PC-3 (cell line): ENCODE data around the gene IGLL1. TPM values are rescaled to one million over a fixed set of nuclear protein-coding genes. Genes with fewer than 3 reads are reported as not detected.
"Not testable (repeated sequence)": the region's sequence is repeated elsewhere in the genome, so short reads cannot be mapped to it uniquely, and the experiment has no call there.

ENCODE experiments used
- ATAC-seq: fragments of 200-7000 bp; cut with Tn5 transposase; 2 replicates; pipeline ENCODE4 v1.9.1; 2020; ENCODE audit warnings: mild to moderate bottlenecking, moderate library complexity
- BruUV-seq: library from RNA; stranded (reverse); fragments of 400-500 nt; replicated peaks from 2 replicates; lab custom pipeline; 2021; lab: Mats Ljungman, UMichigan
- CTCF ChIA-PET: fragments of 300-600 bp; sonication (Branson Sonifier 250); formaldehyde crosslinking; loops from one replicate; lab custom pipeline; 2022; ENCODE audit warnings: antibody characterized with exemption; lab: Charles Lee
- POLR2A ChIA-PET: fragments of 300-600 bp; sonication (Branson Sonifier 250); formaldehyde crosslinking; loops from one replicate; lab custom pipeline; 2022; ENCODE audit warnings: antibody characterized with exemption; ENCODE audit not compliant: unreplicated experiment; lab: Charles Lee
- DNase-seq: peaks from one replicate; pipeline ENCODE4 v3.0.0-alpha.2; 2015
- H2AFZ ChIP-seq: fragments of 300-600 bp; sonication (generic); 2 replicates; pipeline ENCODE4 v1.6.0; 2016; ENCODE audit warnings: antibody characterized with exemption, low read length
- H3F3A ChIP-seq: fragments of 300-600 bp; sonication (generic); one replicate; pipeline ENCODE4 v1.6.0; 2017; ENCODE audit warnings: antibody characterized with exemption, low read length, control low read depth, mild to moderate bottlenecking; ENCODE audit not compliant: unreplicated experiment
- H3K27ac ChIP-seq: fragments of 300-600 bp; sonication (generic); 2 replicates; pipeline ENCODE4 v1.5.1; 2016; ENCODE audit warnings: mild to moderate bottlenecking, low read length
- H3K27me3 ChIP-seq: fragments of 300-600 bp; sonication (generic); 2 replicates; pipeline ENCODE4 v1.6.1; 2016; ENCODE audit warnings: low read length, mixed read lengths
- H3K36me3 ChIP-seq: fragments of 300-600 bp; sonication (generic); 2 replicates; pipeline ENCODE4 v1.6.1; 2016; ENCODE audit warnings: low read depth, mixed run types, low read length, mixed read lengths
- H3K4me1 ChIP-seq: fragments of 300-600 bp; sonication (generic); 2 replicates; pipeline ENCODE4 v1.5.1; 2016; ENCODE audit warnings: low read length; ENCODE audit not compliant: insufficient read depth
- H3K4me2 ChIP-seq: fragments of 300-600 bp; sonication (generic); 2 replicates; pipeline ENCODE4 v1.6.0; 2016; ENCODE audit warnings: low read length
- H3K4me3 ChIP-seq: fragments of 300-600 bp; sonication (generic); 2 replicates; pipeline ENCODE4 v1.5.1; 2016; ENCODE audit warnings: mild to moderate bottlenecking, low read length, mixed read lengths
- H3K79me2 ChIP-seq: fragments of 300-600 bp; sonication (generic); 2 replicates; pipeline ENCODE4 v1.6.1; 2017; ENCODE audit warnings: low read length, mixed read lengths
- H3K9ac ChIP-seq: fragments of 300-600 bp; sonication (generic); 2 replicates; pipeline ENCODE4 v1.6.0; 2016; ENCODE audit warnings: mild to moderate bottlenecking, low read length
- H3K9me2 ChIP-seq: fragments of 300-600 bp; sonication (generic); replicated peaks from 2 replicates; pipeline ENCODE4 v1.6.1; 2016; ENCODE audit warnings: mixed run types, low read length, mixed read lengths
- H3K9me3 ChIP-seq: fragments of 300-600 bp; sonication (generic); 2 replicates; pipeline ENCODE4 v1.6.1; 2016; ENCODE audit warnings: low read length, mixed read lengths
- H4K20me1 ChIP-seq: fragments of 300-600 bp; sonication (generic); 2 replicates; pipeline ENCODE4 v1.6.1; 2016; ENCODE audit warnings: low read length, mixed read lengths
- EZH2 ChIP-seq: fragments of 300-600 bp; sonication (generic); IDR thresholded peaks from one replicate; pipeline ENCODE4 v1.6.1; 2017; ENCODE audit warnings: antibody characterized with exemption, mild to moderate bottlenecking, low read length; ENCODE audit not compliant: unreplicated experiment
- EZH2phosphoT487 ChIP-seq: fragments of 300-600 bp; sonication (generic); IDR thresholded peaks from 2 replicates; pipeline ENCODE4 v1.6.1; 2018; ENCODE audit warnings: mild to moderate bottlenecking, antibody characterized with exemption, low read length, borderline replicate concordance
- intact Hi-C: fragments of 100-400 bp; cut with micrococcal nuclease; formaldehyde crosslinking; loops from 2 replicates; pipeline ENCODE4 v1.9.0; 2023
- total RNA-seq: library from RNA; depleted of rRNA; stranded (reverse); fragments of >200 nt; gene quantifications from 2 replicates; pipeline ENCODE4 v1.2.3, GENCODE V29; 2014
- TF ChIP-seq, protein P1 (sequence below): fragments of 300-600 bp; sonication (generic); conservative IDR thresholded peaks from 2 replicates; pipeline ENCODE4 v1.5.1; 2017; ENCODE audit warnings: antibody characterized with exemption, low read depth, mild to moderate bottlenecking, low read length

IGLL1 gene
- total RNA-seq, 1 experiment from 2014 or later, result not detected

DNA sequence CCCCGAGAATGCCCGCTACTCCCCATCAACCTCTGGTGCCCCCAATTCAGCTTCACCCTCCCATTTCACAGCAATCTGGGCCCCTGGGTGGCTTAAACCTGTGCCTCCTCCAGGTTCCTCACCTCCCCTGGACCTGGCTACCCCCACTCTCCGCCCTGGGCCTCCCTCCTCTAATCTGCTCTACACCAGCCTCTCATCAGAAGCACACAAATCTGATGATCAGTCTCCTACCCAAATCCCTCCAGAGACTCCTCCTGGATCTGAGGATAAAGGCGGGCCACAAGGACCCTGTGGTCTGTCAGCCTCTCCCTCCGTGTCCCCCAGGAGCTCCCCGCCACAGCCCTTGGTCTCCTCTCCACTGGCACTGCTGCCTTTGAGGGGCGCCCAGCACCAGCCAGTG lies 23.2 kb upstream of the IGLL1 start:
- Histone ChIP-seq H3K4me3 (no peak overlapping the region), H3F3A (no peaks in the 10 kb centered on the region), H3K9me2 (no peaks in the 10 kb centered on the region), H3K9ac (no peak overlapping the region), H4K20me1 (no peaks in the 10 kb centered on the region), H3K9me3 (no peaks in the 10 kb centered on the region), H3K4me2 (no peak overlapping the region), H3K27me3 (no peaks in the 10 kb centered on the region), H3K36me3 (no peaks in the 10 kb centered on the region), H3K4me1 (no peaks in the 10 kb centered on the region), H3K27ac (no peak overlapping the region), H3K79me2 (no peaks in the 10 kb centered on the region), H2AFZ (no peak overlapping the region)
- ATAC-seq (no peak), DNase-seq (no peak)
- POLR2A ChIA-PET, result no interaction called here
- TF ChIP-seq, protein P1, sequence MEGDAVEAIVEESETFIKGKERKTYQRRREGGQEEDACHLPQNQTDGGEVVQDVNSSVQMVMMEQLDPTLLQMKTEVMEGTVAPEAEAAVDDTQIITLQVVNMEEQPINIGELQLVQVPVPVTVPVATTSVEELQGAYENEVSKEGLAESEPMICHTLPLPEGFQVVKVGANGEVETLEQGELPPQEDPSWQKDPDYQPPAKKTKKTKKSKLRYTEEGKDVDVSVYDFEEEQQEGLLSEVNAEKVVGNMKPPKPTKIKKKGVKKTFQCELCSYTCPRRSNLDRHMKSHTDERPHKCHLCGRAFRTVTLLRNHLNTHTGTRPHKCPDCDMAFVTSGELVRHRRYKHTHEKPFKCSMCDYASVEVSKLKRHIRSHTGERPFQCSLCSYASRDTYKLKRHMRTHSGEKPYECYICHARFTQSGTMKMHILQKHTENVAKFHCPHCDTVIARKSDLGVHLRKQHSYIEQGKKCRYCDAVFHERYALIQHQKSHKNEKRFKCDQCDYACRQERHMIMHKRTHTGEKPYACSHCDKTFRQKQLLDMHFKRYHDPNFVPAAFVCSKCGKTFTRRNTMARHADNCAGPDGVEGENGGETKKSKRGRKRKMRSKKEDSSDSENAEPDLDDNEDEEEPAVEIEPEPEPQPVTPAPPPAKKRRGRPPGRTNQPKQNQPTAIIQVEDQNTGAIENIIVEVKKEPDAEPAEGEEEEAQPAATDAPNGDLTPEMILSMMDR, result no peak
- TF ChIP-seq EZH2phosphoT487, result no peak
- CTCF ChIA-PET, result no interaction called here
- BruUV-seq, result no TSS peak
- intact Hi-C loops, result no loop called here

DNA sequence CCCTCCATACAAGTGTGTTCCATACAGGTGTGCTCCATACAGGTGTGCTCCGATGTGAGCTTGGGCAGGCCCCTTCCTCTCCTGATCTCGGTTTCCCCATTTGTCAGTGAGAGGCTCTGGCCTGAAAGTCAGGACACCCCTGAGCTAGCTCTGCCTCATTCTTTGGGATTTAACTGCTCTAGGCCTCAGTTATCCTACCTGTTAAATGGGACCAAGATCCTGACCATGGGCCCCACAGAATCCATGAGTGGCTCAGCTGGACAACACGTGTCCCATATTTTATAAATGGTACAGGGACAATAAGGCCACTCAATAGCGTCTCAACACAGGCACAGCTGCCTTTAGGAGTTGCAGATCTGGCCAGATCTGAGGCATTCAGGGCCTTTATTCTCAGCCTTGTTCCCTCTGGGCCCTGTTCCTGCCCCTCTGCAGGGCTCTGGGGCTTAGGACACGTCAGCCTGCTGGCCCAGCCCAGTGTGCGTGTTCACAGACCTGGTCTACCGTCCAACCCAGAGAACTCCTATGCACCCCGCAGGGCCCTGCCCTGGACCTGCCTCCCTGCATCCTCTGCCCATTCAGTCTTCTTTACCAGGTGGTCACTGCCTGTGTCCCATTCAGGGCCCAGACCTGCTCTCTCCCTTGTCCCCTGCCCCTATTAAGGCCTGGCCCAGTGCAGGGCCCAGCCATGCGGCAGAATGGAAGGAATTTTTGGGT lies 18.9 kb upstream of the IGLL1 start:
- no peaks in the 10 kb centered on the region for H3K27me3 ChIP-seq
- ChIA-PET POLR2A (no interaction called here), CTCF (interaction anchor here (0.6 kb wide), 1 partner anchor 251 kb away, joined by 3 read pairs; no protein-coding TSS in a partner anchor)
- no TSS peak for BruUV-seq
- no peak overlapping the region for H2AFZ ChIP-seq
- H3K27ac ChIP-seq, result no peak overlapping the region
- intact Hi-C loops, result no loop called here
- no peaks in the 10 kb centered on the region for H3K36me3 ChIP-seq
- H3K9me3 ChIP-seq, result no peaks in the 10 kb centered on the region
- no peaks in the 10 kb centered on the region for H4K20me1 ChIP-seq
- no peak overlapping the region for H3K9ac ChIP-seq
- H3K79me2 ChIP-seq, result no peaks in the 10 kb centered on the region
- no peak overlapping the region for H3K4me2 ChIP-seq
- no peaks in the 10 kb centered on the region for H3F3A ChIP-seq
- ATAC-seq (no peak), DNase-seq (no peak)
- H3K9me2 ChIP-seq, result no peaks in the 10 kb centered on the region
- TF ChIP-seq EZH2phosphoT487 (no peak), EZH2 (no peak)
- H3K4me1 ChIP-seq, result no peaks in the 10 kb centered on the region
- H3K4me3 ChIP-seq, result no peak overlapping the region

DNA sequence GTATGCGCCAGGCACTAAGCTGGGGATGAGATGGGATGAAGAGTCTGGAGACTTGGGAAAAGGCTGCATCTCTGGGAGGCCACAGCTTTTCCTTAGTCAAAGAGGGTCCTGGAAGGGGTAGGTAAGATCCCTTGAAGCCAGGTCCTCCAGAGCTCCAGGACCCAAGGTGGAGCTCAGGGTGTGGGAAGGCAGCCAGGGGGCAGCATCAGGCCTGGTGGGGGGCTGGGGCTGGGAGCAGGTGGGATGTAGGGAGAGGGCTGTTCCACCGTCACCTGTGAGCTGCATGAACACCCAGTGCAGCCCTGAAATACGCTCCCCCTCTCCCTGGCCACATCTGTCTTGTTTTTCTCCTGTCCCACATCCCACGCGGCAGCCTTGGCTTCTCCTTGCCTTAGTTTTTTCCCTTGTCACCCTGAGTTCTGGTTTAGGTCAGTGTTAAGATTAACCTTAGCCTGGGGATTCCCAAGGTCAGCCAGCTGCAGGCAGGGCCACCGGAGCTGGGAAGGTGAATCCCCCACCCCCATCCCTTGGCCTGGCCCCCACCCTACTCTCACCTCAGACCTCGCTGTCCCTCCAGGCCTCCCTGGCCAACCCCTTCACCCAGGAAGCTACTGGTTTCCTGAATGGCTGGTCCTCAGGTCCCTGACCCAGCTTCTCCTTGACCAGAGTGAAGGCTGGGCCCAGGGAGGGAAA lies 17.6 kb upstream of the IGLL1 start:
- ATAC-seq, H3K9me2 ChIP-seq, BruUV-seq, H3K9me3 ChIP-seq, H3F3A ChIP-seq, H4K20me1 ChIP-seq, H3K79me2 ChIP-seq, intact Hi-C loops, POLR2A ChIA-PET, H2AFZ ChIP-seq, H3K27ac ChIP-seq, H3K9ac ChIP-seq, CTCF ChIA-PET, H3K27me3 ChIP-seq, H3K36me3 ChIP-seq, H3K4me3 ChIP-seq, H3K4me2 ChIP-seq, DNase-seq, H3K4me1 ChIP-seq: not testable (repeated sequence)

DNA sequence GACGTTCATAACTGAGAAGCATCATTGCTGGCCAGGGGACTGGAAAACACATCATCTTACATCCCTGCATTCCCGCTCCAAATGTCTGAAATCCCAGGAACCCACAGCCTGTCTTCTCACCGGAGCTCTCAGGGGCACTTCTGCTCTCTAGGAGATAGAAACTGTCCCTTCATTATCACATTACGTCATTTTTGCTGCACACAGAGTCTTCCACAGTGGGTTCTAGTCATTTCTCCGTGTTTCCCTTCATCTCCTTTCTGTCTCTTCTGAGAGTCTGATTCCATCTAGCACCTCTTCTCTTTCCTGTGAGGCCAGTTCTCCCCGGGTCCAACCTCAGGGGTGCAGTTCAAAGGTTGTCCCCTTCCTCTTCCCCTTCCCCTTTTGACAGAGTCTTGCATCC lies 15.8 kb upstream of the IGLL1 start:
- H3K4me2 ChIP-seq, intact Hi-C loops, H3K36me3 ChIP-seq, H3K27ac ChIP-seq, ATAC-seq, H3K9me3 ChIP-seq, BruUV-seq, H3K4me3 ChIP-seq, CTCF ChIA-PET, H3K4me1 ChIP-seq, H3K27me3 ChIP-seq, H3F3A ChIP-seq, POLR2A ChIA-PET, H3K9ac ChIP-seq, H3K79me2 ChIP-seq, H2AFZ ChIP-seq, DNase-seq, H4K20me1 ChIP-seq, H3K9me2 ChIP-seq: not testable (repeated sequence)
